IMR-90 (cell line): ENCODE data around the gene SEC22B.
"Not testable (repeated sequence)": the region's sequence is repeated elsewhere in the genome, so short reads cannot be mapped to it uniquely, and the experiment has no call there.

Experiments
- BHLHE40 ChIP-seq: fragments of 150-350 bp; IDR thresholded peaks from 2 replicates; pipeline ENCODE4 v1.6.1; 2016; ENCODE audit warnings: mild to moderate bottlenecking, low read depth, low read length
- FOS ChIP-seq: fragments of 150-350 bp; IDR thresholded peaks from 2 replicates; pipeline ENCODE4 v1.6.1; 2016; ENCODE audit warnings: low read depth, low read length
- MAFK ChIP-seq: IDR thresholded peaks from 2 replicates; pipeline ENCODE4 v1.6.1; 2012; ENCODE audit warnings: low read depth, low read length, improper control_type of control experiment
- RCOR1 ChIP-seq: IDR thresholded peaks from 2 replicates; pipeline ENCODE4 v1.6.1; 2012; ENCODE audit warnings: mild to moderate bottlenecking, low read length, improper control_type of control experiment; ENCODE audit not compliant: insufficient replicate concordance
- SMC3 ChIP-seq: fragments of 150-350 bp; IDR thresholded peaks from 2 replicates; pipeline ENCODE4 v1.6.1; 2016; ENCODE audit warnings: low read depth, mild to moderate bottlenecking, antibody characterized with exemption, low read length, moderate library complexity
- TF ChIP-seq, protein P1 (sequence below): conservative IDR thresholded peaks from 2 replicates; pipeline ENCODE4 v1.5.1; 2012; ENCODE audit warnings: mild to moderate bottlenecking, low read depth, low read length, improper control_type of control experiment

DNA sequence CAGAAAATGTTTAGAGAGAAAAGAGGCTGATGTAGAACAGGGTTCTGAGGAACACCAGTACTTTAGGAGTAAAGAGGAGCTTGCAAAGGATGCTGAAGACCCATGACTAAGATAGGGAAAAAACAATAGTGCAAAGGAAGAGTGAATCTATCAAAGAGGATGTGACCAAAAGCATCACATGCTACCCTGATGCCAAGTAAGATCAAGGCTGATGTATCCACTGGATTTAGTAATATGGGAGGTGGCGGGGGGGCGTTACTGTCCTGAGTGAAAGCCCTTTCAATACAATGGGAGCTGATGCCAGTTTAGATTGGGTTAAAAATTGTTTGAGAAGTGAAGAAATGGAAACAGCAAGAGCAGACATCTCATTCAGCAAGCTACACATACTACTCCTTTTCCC is 32.2 kb downstream of the SEC22B start:
- not testable (repeated sequence) for TF ChIP-seq SMC3, BHLHE40, RCOR1, MAFK, FOS
- TF ChIP-seq, protein P1, sequence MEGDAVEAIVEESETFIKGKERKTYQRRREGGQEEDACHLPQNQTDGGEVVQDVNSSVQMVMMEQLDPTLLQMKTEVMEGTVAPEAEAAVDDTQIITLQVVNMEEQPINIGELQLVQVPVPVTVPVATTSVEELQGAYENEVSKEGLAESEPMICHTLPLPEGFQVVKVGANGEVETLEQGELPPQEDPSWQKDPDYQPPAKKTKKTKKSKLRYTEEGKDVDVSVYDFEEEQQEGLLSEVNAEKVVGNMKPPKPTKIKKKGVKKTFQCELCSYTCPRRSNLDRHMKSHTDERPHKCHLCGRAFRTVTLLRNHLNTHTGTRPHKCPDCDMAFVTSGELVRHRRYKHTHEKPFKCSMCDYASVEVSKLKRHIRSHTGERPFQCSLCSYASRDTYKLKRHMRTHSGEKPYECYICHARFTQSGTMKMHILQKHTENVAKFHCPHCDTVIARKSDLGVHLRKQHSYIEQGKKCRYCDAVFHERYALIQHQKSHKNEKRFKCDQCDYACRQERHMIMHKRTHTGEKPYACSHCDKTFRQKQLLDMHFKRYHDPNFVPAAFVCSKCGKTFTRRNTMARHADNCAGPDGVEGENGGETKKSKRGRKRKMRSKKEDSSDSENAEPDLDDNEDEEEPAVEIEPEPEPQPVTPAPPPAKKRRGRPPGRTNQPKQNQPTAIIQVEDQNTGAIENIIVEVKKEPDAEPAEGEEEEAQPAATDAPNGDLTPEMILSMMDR = not testable (repeated sequence)
